ENCODE measurements around the gene GLMP.

- TF ChIP-seq CTCF (IDR thresholded peaks at IDR 0.05; ENCODE audit: low read depth, low read length) (no peak), EZH2phosphoT487 (IDR thresholded peaks at IDR 0.05; ENCODE audit: low read depth) (no peak)
Measured at GRCh38 chr1:156284112-156284511, 11.4 kb downstream of the GLMP start, which contains the start of gene TMEM79.

All from OCI-LY3 (cell line).